Measurements from ENCODE around the gene MBD1.
"Not testable (repeated sequence)": the region's sequence is repeated elsewhere in the genome, so short reads cannot be mapped to it uniquely, and the experiment has no call there.

The MBD1 gene

GRCh38 chr18:50281295-50281971, at the start of gene MBD1:
TSS of gene MBD1 (minus strand) at chr18:50281523. CDS start at chr18:50279992, 1,531 bp downstream.
- peak; percentile 97 for DNase-seq

GRCh38 chr18:50330176-50330575, 48.9 kb upstream of the MBD1 start:
- no peak for DNase-seq

- no peak for DNase-seq
These were observed 46.7 kb upstream of the MBD1 start for GRCh38 chr18:50327983-50328382.

GRCh38 chr18:50320719-50321118, 39.4 kb upstream of the MBD1 start:
- DNase-seq, result no peak

- DNase-seq, result no peak
These were observed 34.0 kb upstream of the MBD1 start for GRCh38 chr18:50315100-50315871.

GRCh38 chr18:50313873-50314460, 32.6 kb upstream of the MBD1 start:
- DNase-seq, result no peak

- DNase-seq, result no peak
These were observed 31.8 kb upstream of the MBD1 start for GRCh38 chr18:50313031-50313607.

GRCh38 chr18:50312296-50313030, 31.1 kb upstream of the MBD1 start:
- no peak for DNase-seq

GRCh38 chr18:50311650-50312049, 30.3 kb upstream of the MBD1 start:
- DNase-seq, result no peak

- DNase-seq, result no peak
These were observed 28.8 kb upstream of the MBD1 start for GRCh38 chr18:50310080-50310479.

- DNase-seq, result not testable (repeated sequence)
These were observed 27.5 kb upstream of the MBD1 start for GRCh38 chr18:50308851-50309250.

- peak; percentile 95 for DNase-seq
These were observed 26.6 kb upstream of the MBD1 start for GRCh38 chr18:50307738-50308470.

GRCh38 chr18:50307400-50307737, 26.0 kb upstream of the MBD1 start:
- no peak for DNase-seq

- DNase-seq, result no peak
These were observed 25.6 kb upstream of the MBD1 start for GRCh38 chr18:50306944-50307343.

GRCh38 chr18:50301074-50301473, 19.8 kb upstream of the MBD1 start:
- DNase-seq, result no peak

GRCh38 chr18:50299626-50300388, 18.5 kb upstream of the MBD1 start:
- no peak for DNase-seq

GRCh38 chr18:50298443-50299284, 17.3 kb upstream of the MBD1 start:
- DNase-seq, result no peak

- DNase-seq, result peak; percentile 72
These were observed 16.5 kb upstream of the MBD1 start for GRCh38 chr18:50297621-50298442.

- no peak for DNase-seq
These were observed 11.7 kb upstream of the MBD1 start for GRCh38 chr18:50293039-50293438.

GRCh38 chr18:50289108-50289443, 7.8 kb upstream of the MBD1 start:
- DNase-seq, result no peak

Data from CD4-positive, alpha-beta T cell treated with Interleukin-17A for 4 hours (primary cell).